ENCODE results near the gene AHCYL1. TPM values are rescaled to one million over a fixed set of nuclear protein-coding genes. Genes with fewer than 3 reads are reported as not detected.

The AHCYL1 gene
- total and polyA plus RNA-seq, 2 donors (not counting 3 experiments of a cell fraction or from before 2014, with no cell fraction given) = 49.2 to 74.2 TPM

- no peaks in the 10 kb centered on the region for H3K36me3 ChIP-seq (ENCODE audit: control insufficient read depth in 2 of 2, extremely low read depth in 1 of 2, insufficient read depth in 2 of 2, low read length in 2 of 2)
- no peak overlapping the region for H3K9ac ChIP-seq (replicated peaks; ENCODE audit: extremely low read depth, insufficient read depth, low read length)
- no peaks in the 10 kb centered on the region for H3K4me1 ChIP-seq (ENCODE audit: control insufficient read depth, extremely low read depth, insufficient read depth, low read length)
- no peaks in the 10 kb centered on the region for H3K79me2 ChIP-seq (ENCODE audit: control insufficient read depth, insufficient read depth, low read length)
- H4K20me1 ChIP-seq (replicated peaks; ENCODE audit: control insufficient read depth, extremely low read depth, insufficient read depth, low read length) = no peaks in the 10 kb centered on the region
- BruUV-seq (replicated peaks) = no TSS peak
- no peak for FAIRE-seq
- H2AFZ ChIP-seq (ENCODE audit: low read depth, low read length) = no peak overlapping the region
- CTCF ChIA-PET = interaction anchor here (1.6 kb wide), 1 partner anchor 15 kb away, joined by 9 read pairs; the partner anchor contains the start of gene AHCYL1
- H3K4me2 ChIP-seq (ENCODE audit: insufficient read depth, low read length) = no peak overlapping the region
- H3K27ac ChIP-seq (ENCODE audit: insufficient read depth, low read depth, low read length) = no peak overlapping the region
- dilution Hi-C loops (cut with MboI; ENCODE audit: extremely low pct_ligation_motif_present, low sequenced_read_pairs) = no loop called here
- POLR2A ChIA-PET = no interaction called here
- no peaks in the 10 kb centered on the region for H3K9me3 ChIP-seq (replicated peaks; ENCODE audit: control insufficient read depth, insufficient read depth, low read length)
- H3K4me3 ChIP-seq (replicated peaks in 1 of 3; ENCODE audit: insufficient read depth in 1 of 3, low read depth in 1 of 3, low read length in 3 of 3) = no peak overlapping the region
- no peaks in the 10 kb centered on the region for H3K9me1 ChIP-seq (replicated peaks; ENCODE audit: control insufficient read depth, extremely low read depth, insufficient read depth, low read length)
- intact Hi-C loops (cut with micrococcal nuclease) = no loop called here
- H3K27me3 ChIP-seq (ENCODE audit: control insufficient read depth in 2 of 2, insufficient read depth in 2 of 2, low read length in 2 of 2) = no peaks in the 10 kb centered on the region
- DNase-seq (ENCODE audit: low read depth, low spot score) = no peak
- TF ChIP-seq EZH2 (IDR thresholded peaks at IDR 0.05; ENCODE audit: borderline replicate concordance, low read depth, low read length, severe bottlenecking) = no peak
- TF ChIP-seq POLR2A (IDR thresholded peaks at IDR 0.05; ENCODE audit: low read depth, low read length) = no peak
- TF ChIP-seq FOS (IDR thresholded peaks at IDR 0.05; ENCODE audit: borderline replicate concordance, insufficient read depth, low read length) = no peak
Measured at GRCh38 chr1:109969907-109970306, 14.7 kb upstream of the AHCYL1 start.

GRCh38 chr1:109971559-109971958 is 13.0 kb upstream of the AHCYL1 start:
- FAIRE-seq = no peak

More at GRCh38 chr1:109971559-109971958, 13.0 kb upstream of the AHCYL1 start:
- no peaks in the 10 kb centered on the region for H3K9me3 ChIP-seq (replicated peaks; ENCODE audit: control insufficient read depth, insufficient read depth, low read length)
- no peak overlapping the region for H2AFZ ChIP-seq (ENCODE audit: low read depth, low read length)
- TF ChIP-seq MYC (IDR thresholded peaks at IDR 0.05; ENCODE audit: low read depth, low read length) (no peak), GATA2 (IDR thresholded peaks at IDR 0.05; ENCODE audit: insufficient read depth, insufficient read length, low read depth, low read length) (no peak)
- BruUV-seq (replicated peaks) = no TSS peak
- no peak overlapping the region for H3K4me2 ChIP-seq (ENCODE audit: insufficient read depth, low read length)
- no peak for DNase-seq (ENCODE audit: low read depth, low spot score)
- intact Hi-C loops (cut with micrococcal nuclease) = no loop called here
- no peaks in the 10 kb centered on the region for H3K27me3 ChIP-seq (ENCODE audit: control insufficient read depth in 2 of 2, insufficient read depth in 2 of 2, low read length in 2 of 2)
- CTCF ChIA-PET = interaction anchor here (2.3 kb wide), 1 partner anchor 13 kb away, joined by 10 read pairs; the partner anchor contains the start of gene AHCYL1
- H3K36me3 ChIP-seq (ENCODE audit: control insufficient read depth in 2 of 2, extremely low read depth in 1 of 2, insufficient read depth in 2 of 2, low read length in 2 of 2) = no peaks in the 10 kb centered on the region
- dilution Hi-C loops (cut with MboI; ENCODE audit: extremely low pct_ligation_motif_present, low sequenced_read_pairs) = no loop called here
- no peak overlapping the region for H3K4me3 ChIP-seq (replicated peaks in 1 of 3; ENCODE audit: insufficient read depth in 1 of 3, low read depth in 1 of 3, low read length in 3 of 3)
- peaks cover 7% of the 10 kb centered on the region for H3K4me1 ChIP-seq (ENCODE audit: control insufficient read depth, extremely low read depth, insufficient read depth, low read length)
- no peaks in the 10 kb centered on the region for H4K20me1 ChIP-seq (replicated peaks; ENCODE audit: control insufficient read depth, extremely low read depth, insufficient read depth, low read length)
- H3K79me2 ChIP-seq (ENCODE audit: control insufficient read depth, insufficient read depth, low read length) = no peaks in the 10 kb centered on the region
- H3K9ac ChIP-seq (replicated peaks; ENCODE audit: extremely low read depth, insufficient read depth, low read length) = no peak overlapping the region
- no peak overlapping the region for H3K27ac ChIP-seq (ENCODE audit: insufficient read depth, low read depth, low read length)
- POLR2A ChIA-PET = no interaction called here
- no peaks in the 10 kb centered on the region for H3K9me1 ChIP-seq (replicated peaks; ENCODE audit: control insufficient read depth, extremely low read depth, insufficient read depth, low read length)
